Duodenal mucosa (tissue), 2 donors: ENCODE measurements around the gene MFN2.
"Not testable (repeated sequence)": the region's sequence is repeated elsewhere in the genome, so short reads cannot be mapped to it uniquely, and the experiment has no call there.

Experiments used
- H3K27ac ChIP-seq: one replicate; pipeline ENCODE4 v1.7.0; 2013; ENCODE audit warnings: low read depth, low read length
- H3K27me3 ChIP-seq, 2 donors: one replicate each; pipeline ENCODE4 v1.7.0; 2013; ENCODE audit warnings: low read length in 2 of 2, control low read depth in 1 of 2; ENCODE audit not compliant: insufficient read depth in 2 of 2, control insufficient read depth in 1 of 2
- H3K36me3 ChIP-seq, 2 donors: one replicate each; pipeline ENCODE4 v1.7.0; 2013; ENCODE audit warnings: low read length in 2 of 2, control low read depth in 1 of 2; ENCODE audit not compliant: insufficient read depth in 2 of 2, control insufficient read depth in 1 of 2
- H3K4me1 ChIP-seq, 2 donors: one replicate each; pipeline ENCODE4 v1.7.0; 2013; ENCODE audit warnings: low read length in 2 of 2, control low read depth in 1 of 2; ENCODE audit not compliant: insufficient read depth in 2 of 2, control insufficient read depth in 1 of 2
- H3K4me3 ChIP-seq, 2 donors: one replicate each; pipeline ENCODE4 v1.7.0; 2013; ENCODE audit warnings: low read length in 2 of 2, low read depth in 1 of 2
- H3K9ac ChIP-seq, 2 donors: one replicate each; pipeline ENCODE4 v1.7.0; 2013; ENCODE audit warnings: low read length in 2 of 2, low read depth in 1 of 2
- H3K9me3 ChIP-seq, 2 donors: one replicate each; pipeline ENCODE4 v1.7.0; 2013; ENCODE audit warnings: low read length in 2 of 2, control low read depth in 1 of 2; ENCODE audit not compliant: control insufficient read depth in 1 of 2

MFN2 gene

GRCh38 chr1:12033441-12033840 lies 53.2 kb downstream of the MFN2 start:
- not testable (repeated sequence) for H3K27ac ChIP-seq, H3K27me3 ChIP-seq, H3K9ac ChIP-seq, H3K4me3 ChIP-seq, H3K9me3 ChIP-seq, H3K4me1 ChIP-seq
- H3K36me3 ChIP-seq: peaks cover 3 to 11% of the 10 kb centered on the region in 2 donors

GRCh38 chr1:12034381-12034801 lies 54.1 kb downstream of the MFN2 start:
- H3K27ac ChIP-seq: no peak overlapping the region

GRCh38 chr1:12035312-12035711 lies 55.1 kb downstream of the MFN2 start:
- Histone ChIP-seq H3K4me3 (no peak overlapping the region), H3K4me1 (no peaks in the 10 kb centered on the region), H3K36me3 (no peaks in the 10 kb centered on the region), H3K9ac (no peak overlapping the region), H3K9me3 (no peaks in the 10 kb centered on the region), H3K27me3 (no peaks in the 10 kb centered on the region), H3K27ac (no peak overlapping the region)

More at GRCh38 chr1:12034381-12034801, 54.1 kb downstream of the MFN2 start:
- Histone ChIP-seq H3K27me3 (no peaks in the 10 kb centered on the region), H3K36me3 (peaks cover 0 to 7% of the 10 kb centered on the region in 2 donors), H3K4me1 (no peaks in the 10 kb centered on the region), H3K9me3 (no peaks in the 10 kb centered on the region), H3K9ac (no peak overlapping the region), H3K4me3 (no peak overlapping the region)

GRCh38 chr1:12037486-12038355 lies 57.5 kb downstream of the MFN2 start:
- Histone ChIP-seq H3K27me3 (no peaks in the 10 kb centered on the region), H3K27ac (no peak overlapping the region), H3K36me3 (no peaks in the 10 kb centered on the region), H3K9ac (no peak overlapping the region), H3K9me3 (no peaks in the 10 kb centered on the region), H3K4me3 (no peak overlapping the region), H3K4me1 (no peaks in the 10 kb centered on the region)

- H3K4me3 ChIP-seq: no peak overlapping the region
- H3K27ac ChIP-seq: no peak overlapping the region
Observed at GRCh38 chr1:12038356-12039163, 58.3 kb downstream of the MFN2 start.

GRCh38 chr1:12039164-12039525 lies 58.9 kb downstream of the MFN2 start:
- Histone ChIP-seq H3K4me3 (no peak overlapping the region), H3K9me3 (no peaks in the 10 kb centered on the region), H3K36me3 (no peaks in the 10 kb centered on the region), H3K27ac (no peak overlapping the region), H3K9ac (no peak overlapping the region), H3K4me1 (no peaks in the 10 kb centered on the region), H3K27me3 (no peaks in the 10 kb centered on the region)

More at GRCh38 chr1:12038356-12039163, 58.3 kb downstream of the MFN2 start:
- Histone ChIP-seq H3K9me3 (no peaks in the 10 kb centered on the region), H3K9ac (no peak overlapping the region), H3K36me3 (no peaks in the 10 kb centered on the region), H3K4me1 (no peaks in the 10 kb centered on the region), H3K27me3 (no peaks in the 10 kb centered on the region)

GRCh38 chr1:12039824-12040456 lies 59.7 kb downstream of the MFN2 start:
- not testable (repeated sequence) for H3K36me3 ChIP-seq, H3K9me3 ChIP-seq, H3K9ac ChIP-seq

GRCh38 chr1:12040457-12041051 lies 60.3 kb downstream of the MFN2 start:
- peaks cover 0 to 3% of the 10 kb centered on the region in 2 donors for H3K27me3 ChIP-seq
- no peaks in the 10 kb centered on the region for H3K4me1 ChIP-seq
- no peak overlapping the region for H3K9ac ChIP-seq
- no peak overlapping the region for H3K27ac ChIP-seq
- no peaks in the 10 kb centered on the region for H3K36me3 ChIP-seq
- H3K4me3 ChIP-seq: no peak overlapping the region
- no peaks in the 10 kb centered on the region for H3K9me3 ChIP-seq

More at GRCh38 chr1:12039824-12040456, 59.7 kb downstream of the MFN2 start:
- H3K27me3 ChIP-seq, H3K4me1 ChIP-seq, H3K4me3 ChIP-seq, H3K27ac ChIP-seq: not testable (repeated sequence)

- H3K9me3 ChIP-seq, H3K4me1 ChIP-seq, H3K4me3 ChIP-seq, H3K9ac ChIP-seq, H3K27ac ChIP-seq, H3K36me3 ChIP-seq, H3K27me3 ChIP-seq: not testable (repeated sequence)
Observed at GRCh38 chr1:12044187-12044877, 64.1 kb downstream of the MFN2 start.
